Esophagus muscularis mucosa (tissue), 4 donors: ENCODE measurements around the gene SPSB3. TPM values are rescaled to one million over a fixed set of nuclear protein-coding genes. Genes with fewer than 3 reads are reported as not detected.

ENCODE experiments used
- DNase-seq: peaks from one replicate; pipeline ENCODE4 v3.0.0-alpha.2; 2017; ENCODE audit errors: extremely low spot score
- H3K27ac ChIP-seq, 4 donors: fragments of 200-600 bp; sonication (generic); replicated peaks in 1 of 4; 1 replicate in 3 of 4; 2 replicates in 1 of 4; pipeline ENCODE4 v1.5.1; 2016 to 2019; ENCODE audit warnings: mild to moderate bottlenecking in 1 of 4
- H3K27me3 ChIP-seq, 4 donors: fragments of 200-600 bp; sonication (generic); one replicate each; pipeline versions ENCODE4 v1.5.1 to v1.6.0; 2016 to 2019
- H3K36me3 ChIP-seq, 4 donors: fragments of 200-600 bp; sonication (generic); one replicate each; pipeline ENCODE4 v1.5.1; 2016 to 2019
- H3K4me1 ChIP-seq, 4 donors: fragments of 200-600 bp; sonication (generic); one replicate each; pipeline ENCODE4 v1.5.1; 2016 to 2019
- H3K4me3 ChIP-seq, 4 donors: fragments of 200-600 bp; sonication (generic); 1 replicate in 2 of 4; 2 replicates in 2 of 4; pipeline ENCODE4 v1.5.1; 2016 to 2019; ENCODE audit warnings: mild to moderate bottlenecking in 4 of 4, moderate library complexity in 1 of 4
- H3K9me3 ChIP-seq, 4 donors: fragments of 200-600 bp; sonication (generic); 1 replicate in 3 of 4; 2 replicates in 1 of 4; pipeline ENCODE4 v1.5.1; 2016 to 2019
- CTCF ChIP-seq, 3 experiments: fragments of 200-600 bp in 2 of 3; fragments of 450-650 bp in 1 of 3; sonication (generic) in 2 of 3; IDR thresholded peaks; one replicate each; pipeline ENCODE4 v1.5.1; 2017 to 2019; ENCODE audit warnings: antibody characterized with exemption in 3 of 3, mild to moderate bottlenecking in 2 of 3, moderate library complexity in 1 of 3
- EP300 ChIP-seq: sonication (generic); formaldehyde crosslinking; IDR thresholded peaks from one replicate; pipeline ENCODE4 v1.6.1; 2017; ENCODE audit warnings: antibody characterized with exemption
- POLR2A ChIP-seq: fragments of 450-650 bp; IDR thresholded peaks from one replicate; pipeline ENCODE4 v1.6.1; 2017; ENCODE audit warnings: antibody characterized with exemption, moderate library complexity, mild to moderate bottlenecking, low read depth
- POLR2AphosphoS5 ChIP-seq, 2 donors: sonication (generic); formaldehyde crosslinking; IDR thresholded peaks; one replicate each; pipeline ENCODE4 v1.6.1; 2017; ENCODE audit warnings: antibody characterized with exemption in 2 of 2
- WGBS: methylation state at CpG from one replicate; pipeline ENCODE4 v1.1.5; 2018; 5-methylcytosine and 5-hydroxymethylcytosine counted together
- intact Hi-C: fragments of 100-400 bp; cut with DNase I; formaldehyde crosslinking; loops from one replicate; pipeline ENCODE4 v1.15.1; 2023
- total RNA-seq, 4 donors: library from RNA; depleted of rRNA; stranded (reverse); fragments of >200 nt; gene quantifications; one replicate each; pipeline versions ENCODE4 v1.1.0 to v1.2.1, GENCODE V29; 2016

SPSB3 gene
- total RNA-seq, 4 donors from 2014 or later: 69.1 to 101 (median 78.6) TPM

DNA sequence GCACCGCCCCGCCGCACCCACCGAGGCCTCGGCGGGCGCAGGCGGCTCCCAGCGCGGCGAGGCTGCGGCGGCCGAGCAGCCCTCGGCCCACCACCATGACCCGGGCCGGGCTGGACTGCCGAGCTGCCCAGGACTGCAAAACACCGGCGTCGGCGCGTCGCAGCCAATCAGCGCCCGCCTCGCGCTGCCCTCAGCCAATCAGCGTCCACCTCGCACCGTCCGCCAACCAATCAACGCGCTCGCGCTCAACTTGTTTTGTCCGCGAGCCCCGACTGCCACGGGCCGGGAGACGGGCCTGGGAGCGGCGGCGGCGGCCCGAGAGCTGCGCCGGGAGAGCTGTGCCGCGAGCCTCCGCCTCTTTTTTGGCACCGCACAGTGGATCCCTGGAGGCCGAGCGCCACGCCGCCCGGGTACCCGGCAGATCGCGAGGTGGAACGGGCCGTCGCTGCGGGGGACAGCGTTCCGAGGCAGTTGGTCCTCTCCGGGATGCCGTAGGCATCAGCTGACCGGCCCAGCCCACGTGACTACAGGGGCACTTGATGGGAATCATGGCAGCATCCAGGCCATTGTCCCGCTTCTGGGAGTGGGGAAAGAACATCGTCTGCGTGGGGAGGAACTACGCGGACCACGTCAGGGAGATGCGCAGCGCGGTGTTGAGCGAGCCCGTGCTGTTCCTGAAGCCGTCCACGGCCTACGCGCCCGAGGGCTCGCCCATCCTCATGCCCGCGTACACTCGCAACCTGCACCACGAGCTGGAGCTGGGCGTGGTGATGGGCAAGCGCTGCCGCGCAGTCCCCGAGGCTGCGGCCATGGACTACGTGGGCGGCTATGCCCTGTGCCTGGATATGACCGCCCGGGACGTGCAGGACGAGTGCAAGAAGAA, 44.6 kb upstream of the SPSB3 start, which contains the start of the genes FAHD1 and HAGH:
Gene FAHD1, plus strand, starts transcription at position 516 of the 883 bp plus-strand sequence. Its CDS starts 33 bp downstream, at position 549.
Gene HAGH, minus strand, starts transcription at position 135 of the 883 bp plus-strand sequence. Its CDS starts 38 bp downstream, at position 97.
- peak within 1 kb of the TSS; percentile 90 to 94 (median 92) for H3K27ac ChIP-seq
- peaks cover 46 to 70% (median 56%) of the 10 kb centered on the region in 4 donors for H3K4me1 ChIP-seq
- intact Hi-C loops: loop anchor here (1.0 kb wide), 1 partner anchor 54 kb away; the partner anchor contains the start of gene MRPS34
- WGBS: 0% methylated on average over 4 of the region's 104 CpGs
- no peaks in the 10 kb centered on the region for H3K9me3 ChIP-seq
- H3K36me3 ChIP-seq: peaks cover 11 to 35% (median 22%) of the 10 kb centered on the region in 4 donors
- peak within 1 kb of the TSS; percentile 79 to 97 (median 90) for H3K4me3 ChIP-seq
- no peaks in the 10 kb centered on the region for H3K27me3 ChIP-seq
- peak; percentile 99 for DNase-seq
- no peak for TF ChIP-seq POLR2A
- TF ChIP-seq POLR2AphosphoS5 (IDR thresholded peaks at IDR 0.05): peak; percentile 83 to 84

- H3K4me1 ChIP-seq: peaks cover 46 to 70% (median 56%) of the 10 kb centered on the region in 4 donors
- H3K9me3 ChIP-seq: no peaks in the 10 kb centered on the region
- intact Hi-C loops: loop anchor here (1.0 kb wide), 1 partner anchor 53 kb away; the partner anchor contains the start of gene MRPS34
- peaks cover 16 to 37% (median 28%) of the 10 kb centered on the region in 4 donors for H3K36me3 ChIP-seq
- H3K27me3 ChIP-seq: no peaks in the 10 kb centered on the region
- peak overlapping the region; percentile 79 to 97 (median 90) for H3K4me3 ChIP-seq
- 4% methylated on average over 16 of the region's 96 CpGs for WGBS
- H3K27ac ChIP-seq: peak overlapping the region; percentile 90 to 94 (median 92)
- TF ChIP-seq POLR2AphosphoS5 (IDR thresholded peaks at IDR 0.05): no peak
- peak in 1 of 3 experiments; percentile 21 for TF ChIP-seq CTCF (IDR thresholded peaks at IDR 0.05)
- no peak for TF ChIP-seq POLR2A
- no peak for TF ChIP-seq EP300
- DNase-seq: peak; percentile 94
These were observed 43.7 kb upstream of the SPSB3 start for GRCh38 chr16:1825864-1826690.

DNA sequence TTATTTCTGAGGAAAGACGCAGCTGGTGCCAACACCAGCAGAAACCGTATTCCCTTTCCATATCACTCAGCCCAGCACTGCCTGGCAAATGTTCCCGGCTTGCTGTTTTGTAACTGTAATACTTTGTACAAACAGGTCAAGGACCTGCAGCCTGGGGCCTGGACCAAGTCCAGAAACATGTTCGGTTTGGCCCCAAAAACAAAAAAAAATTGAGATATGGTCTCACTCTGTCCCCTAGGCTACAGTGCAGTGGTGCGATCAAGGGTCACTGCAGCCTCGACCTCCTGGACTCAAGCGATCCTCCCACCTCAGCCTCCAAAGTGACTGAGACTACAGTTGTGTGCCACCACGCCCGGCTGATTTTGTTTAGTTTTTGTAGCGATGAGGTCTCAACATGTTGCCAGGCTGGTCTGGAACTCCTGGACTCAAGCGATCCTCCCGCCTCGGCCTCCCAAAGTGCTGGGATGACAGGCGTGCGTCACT, 43.1 kb upstream of the SPSB3 start:
- Histone ChIP-seq H3K4me1 (peaks cover 46 to 68% (median 55%) of the 10 kb centered on the region in 4 donors), H3K27ac (peak overlapping the region; percentile 90 to 94 (median 92)), H3K9me3 (no peaks in the 10 kb centered on the region), H3K36me3 (peaks cover 22 to 37% (median 33%) of the 10 kb centered on the region in 4 donors), H3K27me3 (no peaks in the 10 kb centered on the region), H3K4me3 (peak overlapping the region; percentile 79 to 97 (median 90))
- no peak for DNase-seq
- WGBS: 81% methylated on average over 15 of the region's 15 CpGs
- no peak for TF ChIP-seq POLR2AphosphoS5 (IDR thresholded peaks at IDR 0.05)
- no peak for TF ChIP-seq CTCF (IDR thresholded peaks at IDR 0.05)
- TF ChIP-seq EP300: no peak
- intact Hi-C loops: no loop called here

GRCh38 chr16:1823821-1824220, 41.5 kb upstream of the SPSB3 start:
- H3K27ac ChIP-seq: no peak overlapping the region
- intact Hi-C loops: loop anchor here (5.0 kb wide), 1 partner anchor 37 kb away; no protein-coding TSS in a partner anchor
- no peak for TF ChIP-seq EP300
- no peak for TF ChIP-seq POLR2AphosphoS5 (IDR thresholded peaks at IDR 0.05)
- no peak for TF ChIP-seq POLR2A
- TF ChIP-seq CTCF (IDR thresholded peaks at IDR 0.05): no peak
- no peaks in the 10 kb centered on the region for H3K27me3 ChIP-seq
- 66% methylated on average over 9 of the region's 9 CpGs for WGBS
- DNase-seq: no peak
- H3K4me3 ChIP-seq: no peak overlapping the region
- H3K36me3 ChIP-seq: peaks cover 35 to 47% (median 42%) of the 10 kb centered on the region in 4 donors
- H3K9me3 ChIP-seq: no peaks in the 10 kb centered on the region
- peaks cover 39 to 51% (median 45%) of the 10 kb centered on the region in 4 donors for H3K4me1 ChIP-seq
